Measurements from ENCODE around the gene ZNF341. TPM values are rescaled to one million over a fixed set of nuclear protein-coding genes. Genes with fewer than 3 reads are reported as not detected.
"Not testable (repeated sequence)": the region's sequence is repeated elsewhere in the genome, so short reads cannot be mapped to it uniquely, and the experiment has no call there.

The ZNF341 gene
- 2.8 TPM for polyA plus RNA-seq (2013, experiment 1 of 2; ENCODE audit: insufficient read length)
- polyA plus RNA-seq (2013, experiment 2 of 2; ENCODE audit: insufficient read length): 2.4 TPM

DNA sequence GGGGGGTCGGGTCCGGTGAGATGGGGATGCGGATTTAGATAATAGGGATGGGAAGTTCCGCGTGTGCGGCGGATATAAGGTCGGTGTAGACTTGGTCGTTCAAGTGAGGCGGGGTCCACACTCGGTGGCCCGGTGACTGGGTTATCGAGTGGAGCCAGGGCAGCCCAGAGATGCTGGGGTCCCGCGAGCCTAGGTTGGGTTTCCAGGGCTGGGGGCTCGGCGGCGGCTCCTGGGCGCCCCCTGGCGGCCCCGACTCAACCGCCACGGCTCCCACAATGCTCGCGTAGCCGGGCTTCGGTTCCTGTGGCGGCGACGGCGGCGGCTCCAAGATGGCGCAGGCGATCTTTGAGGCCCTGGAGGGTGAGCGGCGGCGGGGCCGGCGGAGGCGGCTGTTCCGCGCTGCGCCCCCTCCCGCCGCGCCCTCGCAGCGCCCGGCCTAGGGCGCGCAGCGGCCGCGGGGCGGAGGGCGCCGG is at the start of gene ZNF341:
Gene ZNF341, plus strand, starts transcription at position 304 of the 473 bp plus-strand sequence. Its CDS starts 26 bp downstream, at position 330.
- DNase-seq: no peak

GRCh38 chr20:33684533-33685327 is 47.1 kb upstream of the ZNF341 start:
- DNase-seq: no peak

GRCh38 chr20:33685328-33686099 is 46.3 kb upstream of the ZNF341 start:
- peak; percentile 31 for DNase-seq

DNA sequence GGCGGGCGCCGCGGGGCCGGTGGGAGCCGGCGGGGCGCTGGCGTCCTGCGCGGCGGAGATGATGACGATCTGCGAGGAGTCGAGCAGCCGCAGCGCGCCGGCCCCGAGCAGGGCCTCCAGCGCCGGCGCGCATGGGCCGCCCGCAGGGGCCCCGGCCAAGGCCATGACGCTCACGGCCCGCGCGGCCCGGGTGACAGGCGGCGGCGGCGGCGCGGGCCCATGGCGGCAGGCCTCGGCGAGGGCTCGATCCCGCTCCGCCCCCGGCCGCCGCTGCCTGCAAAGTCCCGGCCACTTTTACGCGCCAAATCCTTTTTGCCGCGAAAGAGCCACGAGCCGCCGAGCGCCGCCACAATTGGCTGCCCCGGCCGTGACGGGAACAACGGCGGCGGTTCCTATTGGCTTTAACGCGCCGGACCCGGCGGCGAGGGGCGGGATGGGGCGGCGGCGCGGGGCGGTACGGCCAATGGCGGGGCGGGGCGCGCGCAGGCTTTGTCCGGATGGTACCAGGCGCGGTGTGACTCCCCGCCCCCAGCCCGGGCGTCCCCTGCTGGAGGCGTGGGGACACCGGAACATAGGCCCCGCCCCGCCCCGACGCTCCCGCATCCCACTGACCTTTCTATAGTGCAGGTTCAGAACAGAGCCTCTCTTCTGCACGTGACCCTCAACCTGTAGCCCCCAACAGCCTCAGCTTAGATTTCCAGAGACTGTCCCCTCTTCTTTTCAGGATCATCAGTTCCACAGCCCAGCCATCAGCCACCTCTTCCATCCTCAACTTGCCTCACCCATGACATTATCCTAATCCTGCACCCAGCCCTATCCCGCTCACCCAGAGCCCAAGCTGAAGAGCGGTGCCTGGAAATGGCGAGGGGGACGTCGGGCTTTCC is 45.5 kb upstream of the ZNF341 start, which contains the start of gene E2F1:
Gene E2F1, minus strand, starts transcription at position 286 of the 884 bp plus-strand sequence. Its CDS starts 121 bp downstream, at position 165.
- peak; percentile 94 for DNase-seq

DNA sequence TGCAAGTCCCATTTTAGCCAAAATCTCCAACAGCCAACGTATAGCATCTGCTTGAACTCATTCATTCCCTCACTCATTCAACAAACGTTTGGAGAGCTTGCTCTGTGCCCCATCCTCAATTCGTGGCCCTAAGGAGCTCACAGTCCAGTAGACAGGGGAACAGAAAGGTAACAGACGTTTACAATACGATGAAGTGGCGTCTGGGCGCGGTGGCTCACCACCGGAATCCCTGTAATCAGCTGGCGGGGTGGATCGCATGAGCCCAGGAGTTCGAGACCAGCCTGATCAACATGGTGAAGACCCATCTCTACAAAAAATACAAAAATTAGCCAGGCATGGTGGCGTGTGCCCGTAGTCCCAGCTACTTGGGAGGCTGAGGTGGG is 44.8 kb upstream of the ZNF341 start:
- DNase-seq: no peak

DNA sequence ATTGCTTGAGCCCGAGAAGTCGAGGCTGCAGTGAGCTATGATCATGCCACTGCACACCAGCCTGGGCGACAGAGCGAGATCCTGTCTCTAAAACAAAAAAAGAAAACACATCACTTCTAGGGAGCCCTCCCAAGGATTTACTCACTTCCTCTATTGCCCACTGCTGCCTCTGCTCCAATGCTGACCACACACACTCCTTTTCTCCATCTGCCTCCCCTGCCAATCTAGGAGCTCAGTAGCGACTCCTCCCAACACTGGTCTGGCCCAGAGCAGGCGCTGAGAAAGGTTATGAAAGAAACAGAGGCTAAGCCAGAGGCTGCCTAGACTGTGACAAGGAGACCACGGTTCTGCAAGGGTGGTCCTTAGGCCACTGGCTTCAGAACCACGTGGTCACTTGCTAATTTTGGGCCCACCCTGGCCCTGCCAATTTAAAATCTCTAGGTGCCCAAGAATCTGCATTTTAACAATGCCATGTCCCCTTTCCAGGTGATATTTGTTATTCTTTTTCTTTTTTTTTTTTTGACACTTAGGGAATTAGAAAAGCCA is 44.4 kb upstream of the ZNF341 start:
- peak; percentile 17 for DNase-seq

DNA sequence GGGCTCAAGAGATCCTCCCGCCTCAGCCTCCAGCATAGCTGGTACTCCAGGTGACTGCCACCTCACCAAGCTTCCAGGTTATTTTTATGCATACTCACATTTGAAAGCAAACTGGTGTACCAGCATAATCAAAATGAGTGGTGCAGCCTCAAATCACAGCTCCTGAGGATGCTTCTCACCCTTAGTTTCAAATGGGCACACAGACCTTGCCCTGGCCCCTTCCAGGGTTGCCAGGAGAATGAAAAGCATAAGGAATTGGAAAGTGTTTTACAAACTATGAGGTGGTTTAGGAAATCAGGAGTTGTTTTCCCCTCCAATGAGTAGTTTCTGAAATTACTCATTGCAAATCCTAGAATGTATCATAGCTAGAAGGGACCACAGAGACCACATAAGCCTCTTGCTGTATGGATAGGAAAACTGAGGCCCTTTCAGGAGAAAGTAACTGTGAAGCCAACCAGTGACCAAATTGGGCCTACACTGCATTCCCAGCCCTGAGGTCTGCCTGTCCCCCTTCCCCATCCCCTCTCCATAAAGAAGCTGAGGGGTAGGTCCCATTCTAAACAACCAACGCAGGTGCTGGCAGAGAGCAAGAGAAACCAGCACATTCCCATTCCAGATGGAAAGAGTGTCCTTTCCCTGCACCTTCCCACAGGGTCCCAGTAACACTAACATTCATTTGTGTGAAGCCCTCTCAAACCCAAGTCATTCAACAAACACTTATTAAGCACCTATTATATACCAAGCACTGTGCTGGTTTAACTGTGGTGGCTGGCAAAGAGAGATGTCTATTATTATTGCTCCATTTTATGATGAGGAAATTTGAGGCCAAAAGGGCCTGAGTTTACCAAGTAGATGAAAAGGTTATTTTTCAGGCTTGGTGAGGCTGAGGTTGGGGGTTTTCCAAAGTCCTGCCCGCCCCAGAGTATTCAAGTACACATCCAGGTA is 43.5 kb upstream of the ZNF341 start:
- no peak for DNase-seq

DNA sequence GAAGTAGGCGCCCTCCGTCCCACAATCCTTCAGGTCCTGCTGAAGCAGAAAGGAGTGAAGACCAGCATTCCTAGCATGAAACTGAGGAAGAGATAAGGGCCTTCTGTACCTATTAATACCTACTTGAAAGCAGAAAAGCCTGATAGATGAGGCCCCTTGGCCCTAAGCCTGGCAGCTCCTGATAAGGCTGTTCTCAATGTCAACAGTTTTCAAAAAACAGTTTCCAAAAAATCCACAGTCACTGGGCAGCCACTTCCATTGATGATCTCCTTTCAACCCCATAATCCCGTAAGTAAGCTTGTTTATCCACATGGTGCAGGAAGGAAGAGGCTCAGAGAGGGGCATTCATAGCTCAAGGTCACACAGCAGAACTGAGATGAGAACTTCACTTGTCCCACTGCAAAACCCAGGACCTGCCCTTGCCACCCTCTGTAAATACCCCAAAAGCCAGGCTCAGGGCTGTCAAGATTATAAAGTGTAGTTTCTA is 42.8 kb upstream of the ZNF341 start:
- no peak for DNase-seq

GRCh38 chr20:33689493-33689892 is 42.3 kb upstream of the ZNF341 start:
- DNase-seq: no peak

- peak; percentile 44 for DNase-seq
Measured at GRCh38 chr20:33689973-33690372, 41.8 kb upstream of the ZNF341 start.

- no peak for DNase-seq
Measured at GRCh38 chr20:33693289-33693688, 38.5 kb upstream of the ZNF341 start.

DNA sequence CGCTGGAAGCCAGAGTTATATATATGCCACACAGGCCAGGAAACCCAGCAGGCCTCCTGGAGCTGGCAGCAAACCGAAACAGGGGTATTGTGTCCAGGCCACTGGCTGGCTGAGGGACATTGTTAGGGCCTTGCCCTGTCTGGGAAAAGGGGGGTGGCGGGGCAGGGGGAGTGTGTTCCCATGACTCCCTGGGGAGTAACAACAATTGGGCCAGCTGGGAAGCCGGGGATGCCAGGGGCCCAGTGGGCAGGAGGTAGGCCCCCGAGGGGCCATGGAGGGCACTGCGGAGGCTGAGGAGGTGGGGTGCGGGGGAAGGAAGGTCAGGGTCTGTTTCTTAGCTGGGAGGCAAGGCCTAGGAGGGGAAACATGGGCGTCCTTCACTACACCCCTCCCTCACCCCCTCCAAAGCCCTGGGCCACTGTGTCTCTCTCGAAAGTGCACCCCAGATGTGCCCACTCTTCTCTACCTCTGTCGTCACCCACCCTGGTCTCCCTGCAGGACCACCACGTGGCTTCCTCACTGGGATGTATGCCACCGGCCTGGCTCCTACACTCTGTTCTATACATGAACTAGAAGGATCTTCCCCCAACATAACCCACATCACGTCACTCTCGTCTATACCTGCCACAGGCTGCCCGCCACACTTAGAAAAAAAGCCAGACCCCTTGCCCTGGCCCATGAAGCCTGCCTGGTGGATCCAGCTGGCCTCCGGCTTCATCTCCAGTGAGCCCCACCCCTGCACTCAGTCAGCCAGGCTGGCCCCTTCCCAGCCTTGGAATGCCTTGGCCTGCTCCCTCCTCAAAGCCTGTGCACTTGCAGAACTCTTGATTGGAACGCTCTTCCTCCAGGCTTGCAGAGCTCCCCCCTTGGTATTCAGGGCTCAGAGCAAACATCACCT is 37.8 kb upstream of the ZNF341 start:
- DNase-seq: no peak

DNA sequence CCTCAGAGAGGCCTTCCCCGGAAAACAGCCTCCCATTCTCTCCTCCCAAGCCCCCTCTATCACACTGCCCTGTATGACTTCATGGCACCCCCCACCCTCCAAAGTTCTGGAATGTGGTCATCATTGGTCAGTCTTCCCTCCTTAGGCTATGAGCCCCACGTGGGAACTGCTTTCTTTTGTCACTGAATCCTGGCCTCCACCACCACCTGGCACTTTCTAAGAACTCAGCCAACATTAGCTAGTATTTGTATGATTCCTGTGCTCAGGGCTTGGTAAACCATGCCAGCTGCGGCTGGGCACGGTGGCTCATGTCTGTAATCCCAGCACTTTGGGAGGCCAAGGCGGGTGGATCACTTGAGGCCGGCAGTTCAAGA is 37.2 kb upstream of the ZNF341 start:
- no peak for DNase-seq

GRCh38 chr20:33696448-33696847 is 35.3 kb upstream of the ZNF341 start:
- DNase-seq: no peak

DNA sequence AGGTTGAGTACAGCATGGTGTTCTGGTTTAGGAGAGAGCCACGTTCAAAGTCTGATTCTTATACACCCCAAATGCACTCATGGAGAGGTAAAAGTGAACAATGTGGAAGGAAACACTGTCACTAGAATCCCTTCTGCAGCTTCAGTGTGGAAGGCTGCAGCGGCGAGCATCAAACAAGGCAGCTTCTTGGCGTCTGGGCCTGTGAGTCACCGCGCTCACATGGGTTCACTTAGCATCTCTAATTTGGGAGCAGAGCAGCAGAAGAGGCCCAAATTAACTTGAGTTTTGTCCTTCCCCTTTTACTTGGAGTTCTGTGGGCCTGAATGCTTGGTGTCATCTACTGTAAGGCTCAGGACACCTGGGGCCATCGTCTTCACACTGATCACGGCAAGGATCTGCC is 34.7 kb upstream of the ZNF341 start:
- peak; percentile 68 for DNase-seq

DNA sequence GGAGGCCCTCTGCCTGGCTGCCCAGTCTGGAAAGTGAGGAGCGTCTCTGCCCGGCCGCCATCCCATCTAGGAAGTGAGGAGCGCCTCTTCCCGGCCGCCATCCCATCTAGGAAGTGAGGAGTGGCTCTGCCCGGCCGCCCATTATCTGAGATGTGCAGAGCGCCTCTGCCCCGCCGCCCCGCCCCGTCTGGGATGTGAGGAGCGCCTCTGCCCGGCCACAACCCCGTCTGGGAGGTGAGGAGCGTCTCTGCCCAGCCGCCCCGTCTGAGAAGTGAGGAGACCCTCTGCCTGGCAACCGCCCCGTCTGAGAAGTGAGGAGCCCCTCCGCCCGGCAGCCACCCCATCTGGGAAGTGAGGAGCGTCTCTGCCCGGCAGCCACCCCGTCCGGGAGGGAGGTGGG is 32.8 kb upstream of the ZNF341 start:
- DNase-seq: not testable (repeated sequence)

DNA sequence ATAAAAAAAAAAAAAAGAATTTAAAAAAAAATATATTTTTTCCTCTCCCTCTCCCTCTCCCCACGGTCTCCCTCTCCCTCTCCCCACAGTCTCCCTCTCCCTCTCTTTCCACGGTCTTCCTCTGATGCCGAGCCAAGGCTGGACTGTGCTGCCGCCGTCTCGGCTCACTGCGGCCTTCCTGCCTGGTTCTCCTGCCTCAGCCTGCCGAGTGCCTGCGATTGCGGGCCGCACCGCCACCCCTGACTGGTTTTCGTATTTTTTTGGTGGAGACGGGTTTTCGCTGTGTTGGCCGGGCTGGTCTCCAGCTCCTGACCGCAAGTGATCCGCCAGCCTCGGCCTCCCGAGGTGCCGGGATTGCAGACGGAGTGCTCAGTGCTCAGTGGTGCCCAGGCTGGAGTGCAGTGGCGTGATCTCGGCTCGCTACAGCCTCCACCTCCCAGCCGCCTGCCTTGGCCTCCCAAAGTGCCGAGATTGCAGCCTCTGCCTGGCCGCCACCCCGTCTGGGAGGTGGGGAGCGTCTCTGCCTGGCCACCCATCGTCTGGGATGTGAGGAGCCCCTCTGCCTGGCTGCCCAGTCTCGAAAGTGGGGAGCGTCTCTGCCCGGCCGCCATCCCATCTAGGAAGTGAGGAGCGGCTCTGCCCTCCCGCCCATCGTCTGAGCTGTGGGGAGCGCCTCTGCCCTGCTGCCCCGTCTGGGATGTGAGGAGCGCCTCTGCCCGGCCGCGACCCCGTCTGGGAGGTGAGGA is 30.9 kb upstream of the ZNF341 start:
- not testable (repeated sequence) for DNase-seq

- DNase-seq: no peak
Measured at GRCh38 chr20:33701629-33702450, 30.0 kb upstream of the ZNF341 start.
